SK-N-SH (cell line): Measurements from ENCODE around the gene TPD52L2. TPM values are rescaled to one million over a fixed set of nuclear protein-coding genes. Genes with fewer than 3 reads are reported as not detected.
"Not testable (repeated sequence)": the region's sequence is repeated elsewhere in the genome, so short reads cannot be mapped to it uniquely, and the experiment has no call there.

Experiments
- CTCF ChIA-PET: fragments of 300-600, 350-600 bp; formaldehyde crosslinking; extraction: SDS; loops from one replicate; lab custom pipeline; 2021; lab: Yijun Ruan, JAX
- POLR2A ChIA-PET: fragments of 350-600 bp; sonication (Branson Sonifier 250); formaldehyde crosslinking; extraction: SDS; loops from one replicate; lab custom pipeline; 2020; ENCODE audit warnings: antibody characterized with exemption, inconsistent platforms; lab: Yijun Ruan, JAX
- DNase-seq: peaks from one replicate; pipeline ENCODE4 v3.0.0; 2012
- H2AFZ ChIP-seq: fragments of 200-600 bp; sonication (generic); 2 replicates; pipeline ENCODE4 v1.8.1; 2016; ENCODE audit warnings: antibody characterized with exemption, mild to moderate bottlenecking, low read depth
- H3F3A ChIP-seq: fragments of 200-600 bp; sonication (generic); replicated peaks from 2 replicates; pipeline ENCODE3; 2016; ENCODE audit warnings: antibody characterized with exemption, mild to moderate bottlenecking; ENCODE audit not compliant: insufficient read depth
- H3K27ac ChIP-seq, 2 experiments: fragments of 200-500 bp in 1 of 2; fragments of 200-600 bp in 1 of 2; sonication (Bioruptor generic) in 1 of 2; sonication (generic), shearing (Covaris generic) in 1 of 2; 2 replicates each; pipeline versions ENCODE4 v1.5.1 to v1.6.1; 2014 to 2016; ENCODE audit warnings: low read depth in 2 of 2, inconsistent platforms in 1 of 2, low read length in 1 of 2, mild to moderate bottlenecking in 1 of 2, mixed read lengths in 1 of 2
- H3K27me3 ChIP-seq: fragments of 200-600 bp; sonication (generic), shearing (Covaris generic); 2 replicates; pipeline ENCODE4 v1.6.1; 2016; ENCODE audit warnings: mixed run types; ENCODE audit not compliant: insufficient read depth
- H3K36me3 ChIP-seq, 2 experiments: fragments of 200-500 bp in 1 of 2; fragments of 200-600 bp in 1 of 2; sonication (Bioruptor generic) in 1 of 2; sonication (generic) in 1 of 2; replicated peaks in 1 of 2; 2 replicates each; pipeline versions ENCODE3 to v1.5.1; 2014 to 2016; ENCODE audit warnings: low read length in 1 of 2, mild to moderate bottlenecking in 1 of 2; ENCODE audit not compliant: insufficient read depth in 2 of 2, control insufficient read depth in 1 of 2
- H3K4me1 ChIP-seq, 2 experiments: fragments of 200-500 bp in 1 of 2; fragments of 200-600 bp in 1 of 2; sonication (Bioruptor generic) in 1 of 2; sonication (generic), shearing (Covaris generic) in 1 of 2; 2 replicates each; pipeline versions ENCODE4 v1.5.1 to v1.6.1; 2014 to 2016; ENCODE audit warnings: low read depth in 1 of 2, low read length in 1 of 2, mixed run types in 1 of 2; ENCODE audit not compliant: insufficient read depth in 2 of 2, control insufficient read depth in 1 of 2
- H3K4me2 ChIP-seq: fragments of 200-600 bp; sonication (generic), shearing (Covaris generic); 2 replicates; pipeline ENCODE4 v1.6.1; 2017; ENCODE audit warnings: mixed run types
- H3K4me3 ChIP-seq, 2 experiments: fragments of 200-500 bp in 1 of 2; fragments of 200-600 bp in 1 of 2; sonication (Bioruptor generic) in 1 of 2; sonication (generic), shearing (Covaris generic) in 1 of 2; 2 replicates each; pipeline versions ENCODE4 v1.5.1 to v1.8.1; 2014 to 2016; ENCODE audit warnings: low read depth in 2 of 2, inconsistent platforms in 1 of 2, low read length in 1 of 2, mild to moderate bottlenecking in 1 of 2, mixed read lengths in 1 of 2, moderate library complexity in 1 of 2
- H3K79me2 ChIP-seq: fragments of 200-600 bp; sonication (generic); 2 replicates; pipeline ENCODE4 v1.8.1; 2017; ENCODE audit warnings: mild to moderate bottlenecking; ENCODE audit not compliant: insufficient read depth
- H3K9ac ChIP-seq: fragments of 200-600 bp; sonication (generic); 2 replicates; pipeline ENCODE4 v1.6.1; 2017; ENCODE audit warnings: mixed run types
- H3K9me2 ChIP-seq: fragments of 200-600 bp; sonication (generic); 2 replicates; pipeline ENCODE4 v1.6.1; 2017; ENCODE audit warnings: mixed run types
- H3K9me3 ChIP-seq: fragments of 200-600 bp; sonication (generic); 2 replicates; pipeline ENCODE4 v1.6.1; 2017; ENCODE audit warnings: mixed run types, mild to moderate bottlenecking, moderate library complexity
- H4K20me1 ChIP-seq: fragments of 200-600 bp; sonication (generic); 2 replicates; pipeline ENCODE4 v1.6.1; 2017; ENCODE audit warnings: mild to moderate bottlenecking, mixed run types; ENCODE audit not compliant: insufficient read depth
- CHD2 ChIP-seq: fragments of 150-350 bp; IDR thresholded peaks from 2 replicates; pipeline ENCODE4 v1.6.1; 2018; ENCODE audit warnings: low read length; ENCODE audit not compliant: partially characterized antibody
- CTCF ChIP-seq: fragments of 200-600 bp; sonication (generic); IDR thresholded peaks from 2 replicates; pipeline ENCODE4 v1.6.1; 2017; ENCODE audit warnings: antibody characterized with exemption, mild to moderate bottlenecking, moderate library complexity
- ELF1 ChIP-seq: IDR thresholded peaks from 2 replicates; pipeline ENCODE4 v1.4.0; 2012
- MEF2A ChIP-seq: IDR thresholded peaks from 2 replicates; pipeline ENCODE4 v1.4.0; 2012; ENCODE audit warnings: low read depth, borderline replicate concordance
- RFX5 ChIP-seq: IDR thresholded peaks from 2 replicates; pipeline ENCODE4 v1.6.1; 2012; ENCODE audit warnings: mild to moderate bottlenecking, improper control_type of control experiment, low read length
- YY1 ChIP-seq: IDR thresholded peaks from 2 replicates; pipeline ENCODE4 v1.4.0; 2012; ENCODE audit warnings: low read depth, mild to moderate bottlenecking
- WGBS: methylation state at CpG from one replicate; pipeline ENCODE4 v1.1.6; 2017; ENCODE audit warnings: low lambda C conversion rate; 5-methylcytosine and 5-hydroxymethylcytosine counted together
- polyA plus RNA-seq, 3 experiments: library from polyadenylated mRNA; depleted of rRNA; stranded (reverse); fragments of >200 nt; gene quantifications; 2 replicates each; pipeline ENCODE4 v1.2.3, GENCODE V29; 2012
- TF ChIP-seq, protein P1 (sequence below): IDR thresholded peaks from 2 replicates; pipeline ENCODE4 v1.6.1; 2012; ENCODE audit warnings: mild to moderate bottlenecking, low read depth, low read length, moderate library complexity

The TPD52L2 gene
- polyA plus RNA-seq, 1 of the 3 experiments (the other 2 are of a cell fraction) = 137 TPM

DNA sequence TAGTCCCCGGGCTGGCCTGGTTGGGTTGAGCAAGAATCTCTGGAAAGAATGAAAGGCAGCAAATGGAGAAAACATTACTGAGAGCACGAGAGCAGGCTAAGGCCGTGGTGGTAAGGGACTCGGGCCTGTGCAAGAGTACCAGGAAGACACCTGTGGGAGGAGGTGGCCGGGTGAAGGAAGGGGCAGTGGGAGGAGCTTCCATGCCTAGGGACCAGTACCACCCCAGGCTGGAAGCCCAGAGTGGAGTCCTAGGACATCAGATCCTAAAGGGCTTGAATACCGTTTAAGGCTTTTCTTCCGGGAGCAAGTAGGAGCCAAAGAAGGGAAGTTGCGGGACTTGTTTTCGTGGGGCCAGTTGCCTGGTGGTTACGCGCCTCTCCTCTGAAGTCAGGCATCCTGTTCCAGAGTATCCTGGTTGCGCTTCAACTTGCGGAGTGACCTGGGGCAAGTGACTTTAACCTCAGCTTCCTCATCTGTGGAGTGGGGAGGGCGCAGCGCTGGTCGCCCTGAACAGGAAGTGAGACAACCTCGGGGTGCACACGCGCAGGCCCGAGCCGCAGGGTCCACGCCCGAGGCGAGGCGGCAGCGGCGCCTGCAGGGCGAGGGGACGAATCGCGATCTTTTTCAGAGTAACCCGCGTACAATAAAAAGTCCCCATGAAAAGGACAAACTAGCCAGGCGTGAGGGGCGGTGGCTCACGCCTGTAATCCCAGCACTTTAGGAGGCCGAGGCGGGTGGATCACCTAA lies 1.1 kb upstream of the TPD52L2 start (continued):
- TF ChIP-seq RFX5 = no peak
- TF ChIP-seq ELF1 = peak; percentile 59; the same call in 1 of the 2 replicates
- TF ChIP-seq, protein P1, sequence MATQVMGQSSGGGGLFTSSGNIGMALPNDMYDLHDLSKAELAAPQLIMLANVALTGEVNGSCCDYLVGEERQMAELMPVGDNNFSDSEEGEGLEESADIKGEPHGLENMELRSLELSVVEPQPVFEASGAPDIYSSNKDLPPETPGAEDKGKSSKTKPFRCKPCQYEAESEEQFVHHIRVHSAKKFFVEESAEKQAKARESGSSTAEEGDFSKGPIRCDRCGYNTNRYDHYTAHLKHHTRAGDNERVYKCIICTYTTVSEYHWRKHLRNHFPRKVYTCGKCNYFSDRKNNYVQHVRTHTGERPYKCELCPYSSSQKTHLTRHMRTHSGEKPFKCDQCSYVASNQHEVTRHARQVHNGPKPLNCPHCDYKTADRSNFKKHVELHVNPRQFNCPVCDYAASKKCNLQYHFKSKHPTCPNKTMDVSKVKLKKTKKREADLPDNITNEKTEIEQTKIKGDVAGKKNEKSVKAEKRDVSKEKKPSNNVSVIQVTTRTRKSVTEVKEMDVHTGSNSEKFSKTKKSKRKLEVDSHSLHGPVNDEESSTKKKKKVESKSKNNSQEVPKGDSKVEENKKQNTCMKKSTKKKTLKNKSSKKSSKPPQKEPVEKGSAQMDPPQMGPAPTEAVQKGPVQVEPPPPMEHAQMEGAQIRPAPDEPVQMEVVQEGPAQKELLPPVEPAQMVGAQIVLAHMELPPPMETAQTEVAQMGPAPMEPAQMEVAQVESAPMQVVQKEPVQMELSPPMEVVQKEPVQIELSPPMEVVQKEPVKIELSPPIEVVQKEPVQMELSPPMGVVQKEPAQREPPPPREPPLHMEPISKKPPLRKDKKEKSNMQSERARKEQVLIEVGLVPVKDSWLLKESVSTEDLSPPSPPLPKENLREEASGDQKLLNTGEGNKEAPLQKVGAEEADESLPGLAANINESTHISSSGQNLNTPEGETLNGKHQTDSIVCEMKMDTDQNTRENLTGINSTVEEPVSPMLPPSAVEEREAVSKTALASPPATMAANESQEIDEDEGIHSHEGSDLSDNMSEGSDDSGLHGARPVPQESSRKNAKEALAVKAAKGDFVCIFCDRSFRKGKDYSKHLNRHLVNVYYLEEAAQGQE = no peak
- no peak for TF ChIP-seq MEF2A
- no peak for TF ChIP-seq YY1

DNA sequence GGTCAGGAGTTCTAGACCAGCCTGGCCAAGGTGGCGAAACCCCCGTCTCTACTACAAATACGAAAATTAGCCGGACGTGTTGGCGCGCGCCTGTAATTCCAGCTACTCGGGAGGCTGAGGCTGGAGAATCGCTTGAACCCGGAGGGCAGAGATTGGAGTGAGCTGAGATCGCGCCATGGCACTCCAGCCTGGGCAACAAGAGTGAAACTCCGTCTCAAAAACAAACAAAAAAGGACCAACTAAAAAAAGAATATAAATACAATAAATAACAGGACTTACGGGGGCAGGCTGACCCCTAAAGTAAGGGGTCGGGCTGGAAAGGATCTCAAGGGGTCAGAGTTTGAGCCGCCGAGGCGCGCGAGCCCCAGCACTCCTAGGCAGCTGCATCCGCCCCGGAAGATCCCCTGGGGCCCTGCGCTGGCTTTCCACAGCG lies 509 bp upstream of the TPD52L2 start:
- DNase-seq = no peak
- H3K9me2 ChIP-seq = no peaks in the 10 kb centered on the region
- TF ChIP-seq CTCF = peak; percentile 11; the same call in 1 of the 2 replicates
- no peak for TF ChIP-seq CHD2
- TF ChIP-seq, all 33 proteins: peak for 1
- Histone ChIP-seq H2AFZ (peak overlapping the region; percentile 87), H3K79me2 (peaks cover 60% of the 10 kb centered on the region), H3K4me1 (peaks cover 0 to 11% of the 10 kb centered on the region in 2 experiments; a peak in 1 of 4 replicates), H3K36me3 (peaks cover 15 to 21% of the 10 kb centered on the region in 2 experiments), H3K27me3 (no peaks in the 10 kb centered on the region), H3K4me2 (peak overlapping the region; percentile 98), H3K9ac (peak overlapping the region; percentile 95), H3K9me3 (no peaks in the 10 kb centered on the region), H3F3A (peaks cover 3% of the 10 kb centered on the region), H3K4me3 (peak overlapping the region; percentile 78 to 97), H4K20me1 (0 out of 2 replicates have a peak, but pooled peaks cover 5% of the 10 kb centered on the region), H3K27ac (peak overlapping the region; percentile 51 to 69)
- WGBS = 0% methylated on average over 25 of the region's 25 CpGs
- POLR2A ChIA-PET = interaction anchor here (0.6 to 2.1 kb wide), 12 partner anchors 10 to 328 kb away, joined by 3 to 12 read pairs (median 4); partner anchors contain the start of genes PRPF6 and TCEA2
- CTCF ChIA-PET = interaction anchor here (0.9 to 4.2 kb wide), 11 partner anchors 10 to 116 kb away, joined by 3 to 30 read pairs (median 4); partner anchors contain the start of gene PRPF6

GRCh38 chr20:63867042-63867441 lies 2.0 kb downstream of the TPD52L2 start:
- H2AFZ ChIP-seq, DNase-seq, H3K9me3 ChIP-seq, H3K9ac ChIP-seq, H3K4me3 ChIP-seq, POLR2A ChIA-PET, H3K9me2 ChIP-seq, H3K27me3 ChIP-seq, H3F3A ChIP-seq, H4K20me1 ChIP-seq, H3K27ac ChIP-seq: not testable (repeated sequence)
- Histone ChIP-seq H3K36me3 (peaks cover 19 to 36% of the 10 kb centered on the region in 2 experiments), H3K4me2 (0 out of 2 replicates have a peak overlapping the region, but pooled peaks have one; percentile 98), H3K79me2 (peaks cover 83% of the 10 kb centered on the region), H3K4me1 (peaks cover 0 to 11% of the 10 kb centered on the region in 2 experiments; a peak in 1 of 4 replicates)
- CTCF ChIA-PET = interaction anchor here (1.5 to 4.2 kb wide), 2 partner anchors 20 to 93 kb away, joined by 5 to 30 read pairs; no protein-coding TSS in a partner anchor
- WGBS = 95% methylated on average over 13 of the region's 13 CpGs
